Mesenchymal stem cell (in vitro differentiated cells and primary cell): ENCODE results near the gene NUP210.

Source experiments
- DNase-seq: peaks from one replicate; pipeline ENCODE4 v3.0.0-alpha.2; 2013
- H2AFZ ChIP-seq: one replicate; pipeline ENCODE4 v1.6.1; 2013; ENCODE audit warnings: low read depth, mild to moderate bottlenecking, control low read depth, inconsistent platforms, low read length, moderate library complexity
- H2AK5ac ChIP-seq: 2 replicates; pipeline ENCODE4 v1.6.1; 2013; ENCODE audit warnings: low read length, moderate library complexity, mild to moderate bottlenecking, inconsistent platforms; ENCODE audit not compliant: severe bottlenecking
- H2BK120ac ChIP-seq: one replicate; pipeline ENCODE4 v1.6.1; 2013; ENCODE audit warnings: low read depth, mild to moderate bottlenecking, inconsistent platforms, low read length, moderate library complexity
- H2BK12ac ChIP-seq, 2 experiments: one replicate each; pipeline ENCODE4 v1.6.1; 2013; ENCODE audit warnings: inconsistent platforms in 2 of 2, low read length in 2 of 2, mild to moderate bottlenecking in 2 of 2, moderate library complexity in 2 of 2, control low read depth in 1 of 2
- H2BK15ac ChIP-seq: one replicate; pipeline ENCODE4 v1.6.1; 2013; ENCODE audit warnings: mild to moderate bottlenecking, low read depth, inconsistent platforms; ENCODE audit not compliant: poor library complexity, severe bottlenecking
- H2BK5ac ChIP-seq: 2 replicates; pipeline ENCODE4 v1.6.1; 2013; ENCODE audit warnings: low read depth, mild to moderate bottlenecking, low read length, control low read depth, inconsistent platforms; ENCODE audit not compliant: poor library complexity, severe bottlenecking
- H3K14ac ChIP-seq, 2 experiments: one replicate each; pipeline ENCODE4 v1.6.1; 2013; ENCODE audit warnings: inconsistent platforms in 2 of 2, low read length in 2 of 2, control low read depth in 1 of 2, mild to moderate bottlenecking in 1 of 2, moderate library complexity in 1 of 2
- H3K18ac ChIP-seq, 2 experiments: one replicate each; pipeline ENCODE4 v1.6.1; 2013; ENCODE audit warnings: inconsistent platforms in 2 of 2, low read length in 2 of 2, control low read depth in 1 of 2, low read depth in 1 of 2, mild to moderate bottlenecking in 1 of 2
- H3K23ac ChIP-seq, 2 experiments: one replicate each; pipeline ENCODE4 v1.6.1; 2013; ENCODE audit warnings: inconsistent platforms in 2 of 2, low read length in 2 of 2, mild to moderate bottlenecking in 2 of 2, moderate library complexity in 2 of 2, control low read depth in 1 of 2
- H3K27ac ChIP-seq: 2 replicates; pipeline ENCODE4 v1.5.1; 2013; ENCODE audit warnings: mild to moderate bottlenecking, moderate library complexity, low read length, control low read depth, inconsistent platforms; ENCODE audit not compliant: poor library complexity, severe bottlenecking
- H3K27me3 ChIP-seq, 2 experiments: 2 replicates each; pipeline versions ENCODE4 v1.6.1 to v1.7.0; 2013; ENCODE audit warnings: low read length in 2 of 2, mild to moderate bottlenecking in 2 of 2, moderate library complexity in 2 of 2, control low read depth in 1 of 2, inconsistent platforms in 1 of 2; ENCODE audit not compliant: control insufficient read depth in 1 of 2, insufficient read depth in 1 of 2
- H3K36me3 ChIP-seq, 2 experiments: 2 replicates each; pipeline versions ENCODE4 v1.6.1 to v1.7.0; 2013; ENCODE audit warnings: low read length in 2 of 2, control low read depth in 1 of 2, inconsistent platforms in 1 of 2, low read depth in 1 of 2, mild to moderate bottlenecking in 1 of 2; ENCODE audit not compliant: insufficient read depth in 2 of 2, control insufficient read depth in 1 of 2
- H3K4ac ChIP-seq, 2 experiments: one replicate each; pipeline ENCODE4 v1.6.1; 2013; ENCODE audit warnings: inconsistent platforms in 2 of 2, low read length in 2 of 2, mild to moderate bottlenecking in 2 of 2, moderate library complexity in 2 of 2, control low read depth in 1 of 2, low read depth in 1 of 2
- H3K4me1 ChIP-seq: 2 replicates; pipeline ENCODE4 v1.6.1; 2013; ENCODE audit warnings: low read depth, low read length, control low read depth; ENCODE audit not compliant: control insufficient read depth, insufficient read depth
- H3K4me2 ChIP-seq: 2 replicates; pipeline ENCODE4 v1.6.1; 2013; ENCODE audit warnings: low read length, mild to moderate bottlenecking, inconsistent platforms; ENCODE audit not compliant: poor library complexity, severe bottlenecking
- H3K4me3 ChIP-seq, 2 experiments: 2 replicates each; pipeline versions ENCODE4 v1.5.1 to v1.7.0; 2013; ENCODE audit warnings: low read length in 2 of 2, mild to moderate bottlenecking in 2 of 2, control low read depth in 1 of 2, low read depth in 1 of 2; ENCODE audit not compliant: insufficient read depth in 1 of 2
- H3K79me1 ChIP-seq: replicated peaks from 2 replicates; pipeline ENCODE4 v1.6.1; 2013; ENCODE audit warnings: mild to moderate bottlenecking, control low read depth, low read length, inconsistent platforms; ENCODE audit not compliant: poor library complexity, severe bottlenecking
- H3K9ac ChIP-seq: 2 replicates; pipeline ENCODE4 v1.7.0; 2013; ENCODE audit warnings: mild to moderate bottlenecking, low read length, moderate library complexity
- H3K9me3 ChIP-seq: 2 replicates; pipeline ENCODE4 v1.7.0; 2013; ENCODE audit warnings: mild to moderate bottlenecking, low read length; ENCODE audit not compliant: control insufficient read depth
- H4K8ac ChIP-seq: one replicate; pipeline ENCODE4 v1.6.1; 2013; ENCODE audit warnings: inconsistent platforms, mild to moderate bottlenecking, low read length, moderate library complexity
- H4K91ac ChIP-seq: one replicate; pipeline ENCODE4 v1.6.1; 2013; ENCODE audit warnings: mild to moderate bottlenecking, low read length, inconsistent platforms
- WGBS: methylation state at CpG from one replicate; pipeline ENCODE4 v1.1.7; 2013; ENCODE audit warnings: mixed read lengths; 5-methylcytosine and 5-hydroxymethylcytosine counted together

NUP210 gene

DNA sequence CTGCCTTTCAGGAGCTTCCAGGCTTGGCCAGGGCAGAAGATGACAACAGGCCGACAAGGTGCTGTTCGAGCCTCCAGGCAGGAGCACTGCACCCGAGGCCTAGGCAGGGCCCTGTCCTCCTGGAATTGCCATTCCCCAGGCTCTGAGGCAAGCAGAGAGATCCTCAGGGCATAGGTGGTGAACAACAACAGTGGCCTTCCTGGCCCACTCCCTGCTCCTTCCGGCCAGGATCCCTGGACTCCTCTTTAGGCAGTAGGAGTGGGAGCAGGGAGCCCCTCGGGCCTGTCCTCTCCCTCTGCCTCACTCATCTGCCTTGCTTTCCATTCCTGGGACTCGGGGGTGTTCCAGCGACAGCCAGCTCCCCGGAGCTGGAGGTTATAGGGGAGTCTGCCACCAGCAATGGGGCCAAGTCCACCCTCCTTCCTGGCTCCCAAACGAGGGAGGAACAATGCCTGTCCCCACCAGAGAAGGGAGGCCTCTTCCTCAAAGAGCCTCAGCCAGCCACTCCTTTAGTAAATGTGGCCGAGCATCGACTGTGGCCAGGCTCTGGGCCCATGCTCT lies 135.0 kb downstream of the NUP210 start:
- Histone ChIP-seq H2BK15ac (no peak overlapping the region), H2AFZ (no peak overlapping the region), H2BK120ac (no peak overlapping the region), H4K91ac (no peak overlapping the region), H3K18ac (no peak overlapping the region), H3K14ac (no peak overlapping the region), H2AK5ac (no peak overlapping the region), H3K9ac (no peak overlapping the region), H3K4ac (no peak overlapping the region), H3K4me2 (no peak overlapping the region), H3K4me3 (no peak overlapping the region), H3K79me1 (no peaks in the 10 kb centered on the region), H4K8ac (no peak overlapping the region), H3K4me1 (peaks cover 9% of the 10 kb centered on the region), H2BK5ac (no peak overlapping the region), H3K36me3 (no peaks in the 10 kb centered on the region), H3K23ac (no peak overlapping the region), H3K27me3 (peaks cover 59% of the 10 kb centered on the region in 2 experiments), H3K9me3 (peaks cover 32% of the 10 kb centered on the region), H2BK12ac (no peak overlapping the region), H3K27ac (no peak overlapping the region)
- 86% methylated on average over 11 of the region's 11 CpGs for WGBS
- DNase-seq, result no peak

DNA sequence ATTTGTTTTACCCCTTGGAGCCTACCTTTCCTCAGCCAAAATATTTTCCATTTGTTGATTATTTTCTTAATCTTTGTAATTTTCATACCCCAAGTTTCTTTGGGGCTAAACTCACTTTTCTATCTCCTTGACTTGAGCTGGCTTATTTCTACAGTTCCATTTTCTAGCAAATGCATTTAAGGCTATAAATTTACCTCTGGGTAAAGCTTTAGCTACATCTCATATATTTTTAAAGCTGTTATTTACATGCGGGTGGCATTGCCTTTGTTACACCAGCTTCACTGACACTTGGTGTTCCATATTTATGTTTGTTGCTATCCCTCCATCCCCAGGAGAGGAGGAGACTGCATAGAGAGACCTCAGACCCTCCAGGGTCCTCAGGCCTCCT lies 136.3 kb downstream of the NUP210 start:
- H3K79me1 ChIP-seq, result no peaks in the 10 kb centered on the region
- no peak for DNase-seq
- H2AK5ac ChIP-seq, result no peak overlapping the region
- peaks cover 32% of the 10 kb centered on the region for H3K9me3 ChIP-seq
- H2BK120ac ChIP-seq, result no peak overlapping the region
- no peaks in the 10 kb centered on the region for H3K36me3 ChIP-seq
- H2BK12ac ChIP-seq, result no peak overlapping the region
- 93% methylated on average over 1 of the region's 1 CpG for WGBS
- H3K4ac ChIP-seq, result no peak overlapping the region
- no peak overlapping the region for H3K18ac ChIP-seq
- H3K14ac ChIP-seq, result no peak overlapping the region
- no peak overlapping the region for H2AFZ ChIP-seq
- H3K27me3 ChIP-seq, result peaks cover 57 to 67% of the 10 kb centered on the region in 2 experiments
- no peak overlapping the region for H4K8ac ChIP-seq
- H3K4me1 ChIP-seq, result peaks cover 9% of the 10 kb centered on the region
- no peak overlapping the region for H4K91ac ChIP-seq
- no peak overlapping the region for H3K4me2 ChIP-seq
- no peak overlapping the region for H3K23ac ChIP-seq
- H2BK15ac ChIP-seq, result no peak overlapping the region
- H3K4me3 ChIP-seq, result no peak overlapping the region
- H3K27ac ChIP-seq, result no peak overlapping the region
- H2BK5ac ChIP-seq, result no peak overlapping the region
- H3K9ac ChIP-seq, result no peak overlapping the region

DNA sequence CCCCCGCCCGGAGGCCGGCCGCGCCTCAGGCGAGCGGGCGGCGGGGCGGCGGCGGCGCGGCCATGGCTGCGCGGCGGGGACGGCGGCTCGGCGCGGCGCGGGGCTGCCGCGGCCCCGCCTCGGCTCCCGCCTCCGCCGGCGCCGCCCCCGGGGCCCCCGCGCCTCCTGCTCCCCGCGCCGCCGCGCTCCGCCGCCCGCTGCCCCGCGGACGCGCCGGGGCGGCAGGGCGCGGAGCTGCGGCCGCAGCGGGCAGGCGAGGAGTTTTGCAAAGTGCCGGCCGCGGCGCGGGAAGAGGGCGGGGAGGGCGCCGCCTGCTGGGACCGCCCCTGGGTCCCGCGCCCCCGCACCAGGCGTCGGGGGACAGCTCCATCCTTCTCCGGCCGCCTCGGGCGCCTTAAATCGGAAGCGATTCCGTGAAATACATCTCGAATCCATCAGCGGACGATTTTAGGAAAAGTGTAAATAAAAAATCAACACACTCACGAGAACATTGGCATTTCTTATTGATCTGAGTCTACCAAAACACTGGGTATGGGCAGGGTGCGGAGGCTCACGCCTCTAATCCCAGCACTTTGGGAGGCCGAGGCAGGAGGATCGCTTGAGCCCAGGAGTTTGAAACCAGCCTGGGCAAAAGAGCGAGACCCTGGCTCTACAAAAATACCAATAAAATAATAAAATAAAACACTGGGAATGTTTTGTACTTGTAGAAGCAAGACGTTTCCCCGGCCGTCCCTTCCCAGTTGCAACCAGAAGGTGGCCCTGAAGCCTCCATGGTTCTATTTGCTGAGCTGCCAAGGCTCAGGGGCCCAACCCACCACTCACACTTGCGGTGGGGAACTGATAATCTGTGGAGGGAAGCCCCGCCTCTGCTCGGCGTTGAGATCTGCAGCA lies 136.9 kb downstream of the NUP210 start:
- Histone ChIP-seq H3K9me3 (peaks cover 32% of the 10 kb centered on the region), H2BK5ac (no peak overlapping the region), H4K91ac (no peak overlapping the region), H3K27ac (no peak overlapping the region), H3K4ac (no peak overlapping the region), H3K18ac (no peak overlapping the region), H2BK15ac (no peak overlapping the region), H4K8ac (no peak overlapping the region), H3K9ac (no peak overlapping the region), H2AK5ac (no peak overlapping the region), H3K4me2 (peak overlapping the region; percentile 73), H3K23ac (no peak overlapping the region), H3K14ac (no peak overlapping the region), H3K27me3 (peaks cover 64 to 71% of the 10 kb centered on the region in 2 experiments), H2BK12ac (no peak overlapping the region), H3K4me1 (peaks cover 10% of the 10 kb centered on the region), H3K36me3 (no peaks in the 10 kb centered on the region), H3K79me1 (no peaks in the 10 kb centered on the region), H2AFZ (no peak overlapping the region), H3K4me3 (peak overlapping the region in 1 of 2 experiments; percentile 25), H2BK120ac (no peak overlapping the region)
- WGBS, result 9% methylated on average over 57 of the region's 93 CpGs
- peak; percentile 2 for DNase-seq

DNA sequence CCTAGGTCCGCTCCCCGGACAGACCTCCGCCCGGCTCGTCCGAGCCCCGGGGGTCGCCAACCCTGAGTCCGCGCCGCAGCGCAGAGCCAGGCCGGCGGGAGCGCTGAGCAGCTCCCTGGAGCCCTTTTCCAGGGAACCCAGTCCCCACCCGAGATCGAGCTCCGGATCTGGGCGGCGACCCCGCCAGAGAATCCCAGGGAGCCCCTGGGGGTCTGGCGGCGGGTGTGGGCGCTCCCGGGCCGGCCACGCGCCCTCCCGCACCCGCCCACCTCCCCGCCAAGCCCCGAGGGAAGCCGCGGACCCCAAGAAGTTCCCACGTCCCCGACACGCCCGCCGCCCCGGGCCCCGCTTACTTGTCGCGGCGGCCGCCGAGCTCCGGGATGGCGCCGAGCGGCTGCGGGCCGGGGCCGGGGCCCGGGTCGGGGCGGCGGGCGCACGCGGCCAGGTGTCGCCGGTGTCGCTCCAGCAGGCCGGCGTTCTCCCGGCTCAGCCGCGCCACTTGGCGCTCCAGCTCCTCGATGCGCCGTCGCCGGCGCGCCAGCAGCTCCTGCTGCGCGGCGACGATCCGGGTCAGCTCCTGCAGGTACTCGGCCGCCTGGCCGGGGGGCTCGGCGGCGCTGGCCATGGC lies 137.7 kb downstream of the NUP210 start:
- Histone ChIP-seq H3K27ac (no peak overlapping the region), H3K27me3 (peaks cover 71 to 78% of the 10 kb centered on the region in 2 experiments), H2AFZ (peak overlapping the region; percentile 16), H3K36me3 (no peaks in the 10 kb centered on the region), H3K4me3 (peak overlapping the region in 1 of 2 experiments; percentile 22), H3K79me1 (no peaks in the 10 kb centered on the region), H3K4ac (no peak overlapping the region), H3K23ac (peak overlapping the region in 1 of 2 experiments; percentile 46), H3K9ac (no peak overlapping the region), H2AK5ac (no peak overlapping the region), H2BK120ac (no peak overlapping the region), H3K18ac (no peak overlapping the region), H3K14ac (no peak overlapping the region), H3K4me1 (peaks cover 12% of the 10 kb centered on the region), H2BK15ac (no peak overlapping the region), H4K8ac (no peak overlapping the region), H4K91ac (no peak overlapping the region), H3K4me2 (peak overlapping the region; percentile 44), H2BK12ac (no peak overlapping the region), H3K9me3 (peaks cover 32% of the 10 kb centered on the region), H2BK5ac (no peak overlapping the region)
- WGBS, result under 1% methylated on average over 47 of the region's 87 CpGs
- DNase-seq, result no peak
